GM21447 (cell line): ENCODE measurements around the gene FLT3.
A peak's percentile ranks its signal among the peaks of the same experiment; 100 is the strongest.
"Not testable (repeated sequence)": the region's sequence is repeated elsewhere in the genome, so short reads cannot be mapped to it uniquely, and the experiment has no call there.

Experiments
- ATAC-seq: cut with Tn5 transposase; IDR thresholded peaks from one replicate; pipeline ENCODE4 v1.9.1; 2021; ENCODE audit not compliant: unreplicated experiment

FLT3 gene

DNA sequence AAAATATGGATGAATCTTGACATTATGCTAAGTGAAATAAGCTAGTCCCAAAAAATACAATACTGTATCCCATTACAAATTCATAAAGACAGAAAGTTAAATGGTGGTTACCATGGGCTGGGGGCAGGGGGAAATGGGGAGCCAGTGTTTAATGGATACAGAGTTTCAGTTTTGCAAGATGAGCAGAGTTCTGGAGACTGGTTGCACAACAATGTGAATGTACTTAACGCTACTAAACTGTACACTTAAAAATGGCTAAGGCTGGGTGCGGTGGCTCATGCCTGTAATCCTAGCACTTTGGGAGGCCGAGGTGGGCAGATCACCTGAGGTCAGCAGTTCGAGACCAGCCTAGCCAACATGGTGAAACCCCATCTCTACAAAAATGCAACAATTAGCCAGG lies 1.5 kb upstream of the FLT3 start:
- not testable (repeated sequence) for ATAC-seq

GRCh38 chr13:28099396-28100149 lies 803 bp downstream of the FLT3 start:
- ATAC-seq = peak; percentile 34

GRCh38 chr13:28097503-28097902 lies 2.9 kb downstream of the FLT3 start:
- ATAC-seq = no peak

- no peak for ATAC-seq
Observed at GRCh38 chr13:28094306-28094705, 6.1 kb downstream of the FLT3 start.

- no peak for ATAC-seq
Observed at GRCh38 chr13:28093881-28094280, 6.5 kb downstream of the FLT3 start.

GRCh38 chr13:28092431-28092830 lies 7.9 kb downstream of the FLT3 start:
- no peak for ATAC-seq

DNA sequence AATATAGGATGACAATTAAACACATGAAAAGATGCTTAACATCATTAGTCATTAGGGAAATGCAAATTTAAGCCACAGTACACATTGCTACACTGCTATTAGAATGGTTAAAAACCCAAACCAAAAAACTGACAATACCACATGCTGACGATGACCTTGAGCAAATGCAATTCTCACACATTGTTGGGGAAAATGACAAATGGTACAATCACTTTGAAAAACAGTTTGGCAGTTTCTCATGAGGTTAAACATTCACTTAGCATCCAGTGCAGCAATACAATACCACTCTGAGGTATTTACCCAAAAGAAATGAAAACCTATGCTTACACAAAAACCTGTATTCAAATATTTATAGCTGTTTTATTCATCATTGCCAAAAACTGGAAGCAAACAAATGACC lies 11.3 kb downstream of the FLT3 start:
- ATAC-seq = no peak

DNA sequence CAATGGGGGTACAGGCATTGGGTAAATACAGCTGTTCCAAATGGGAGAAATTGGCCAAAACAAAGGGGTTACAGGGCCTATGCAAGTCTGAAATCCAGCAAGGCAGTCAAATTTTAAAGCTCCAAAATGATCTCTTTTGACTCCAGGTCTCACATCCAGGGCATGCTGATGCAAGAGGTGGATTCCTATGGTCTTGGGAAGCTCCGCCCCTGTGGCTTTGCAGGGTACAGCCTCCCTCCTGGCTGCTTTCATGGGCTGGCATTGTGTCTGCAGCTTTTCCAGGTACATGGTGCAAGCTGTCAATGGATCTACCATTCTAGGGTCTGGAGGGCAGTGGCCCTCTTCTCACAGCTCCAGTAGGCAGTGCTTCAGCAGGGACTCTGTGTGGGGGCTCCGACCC lies 22.6 kb downstream of the FLT3 start:
- not testable (repeated sequence) for ATAC-seq

DNA sequence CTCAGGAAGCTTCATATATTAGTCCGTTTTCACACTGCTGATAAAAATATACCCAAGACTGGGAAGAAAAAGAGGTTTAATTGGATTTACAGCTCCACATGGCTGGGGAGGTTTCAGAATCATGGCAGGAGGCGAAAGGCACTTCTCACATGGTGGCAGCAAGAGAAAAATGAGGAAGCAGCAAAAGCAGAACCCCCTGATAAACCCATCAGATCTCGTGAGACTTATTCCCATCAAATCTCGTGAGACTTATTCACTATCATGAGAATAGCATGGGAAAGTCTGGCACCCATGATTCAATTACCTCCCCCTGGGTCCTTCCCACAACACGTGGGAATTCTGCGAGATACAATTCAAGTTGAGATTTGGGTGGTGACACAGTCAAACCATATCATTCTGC lies 23.1 kb downstream of the FLT3 start:
- ATAC-seq = no peak

DNA sequence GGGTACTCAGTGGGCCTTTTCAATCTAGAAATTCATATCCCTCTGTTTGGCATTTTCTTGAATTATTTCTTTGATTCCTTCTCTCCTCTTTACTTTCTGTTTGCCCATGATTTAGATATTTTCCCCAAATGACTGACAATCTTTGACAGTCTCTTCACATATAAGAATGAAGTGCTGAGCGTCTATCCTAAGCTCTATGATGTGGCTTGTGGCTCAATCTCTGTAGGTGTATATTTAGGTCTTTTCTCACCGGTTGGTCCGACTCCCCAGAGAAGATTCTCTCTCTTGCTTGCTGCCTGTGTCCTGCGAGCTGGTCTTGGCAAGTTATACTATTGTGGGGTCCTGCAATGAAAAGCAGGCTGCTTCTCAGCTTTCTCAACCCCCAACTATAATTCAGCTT lies 29.0 kb downstream of the FLT3 start:
- ATAC-seq = no peak

DNA sequence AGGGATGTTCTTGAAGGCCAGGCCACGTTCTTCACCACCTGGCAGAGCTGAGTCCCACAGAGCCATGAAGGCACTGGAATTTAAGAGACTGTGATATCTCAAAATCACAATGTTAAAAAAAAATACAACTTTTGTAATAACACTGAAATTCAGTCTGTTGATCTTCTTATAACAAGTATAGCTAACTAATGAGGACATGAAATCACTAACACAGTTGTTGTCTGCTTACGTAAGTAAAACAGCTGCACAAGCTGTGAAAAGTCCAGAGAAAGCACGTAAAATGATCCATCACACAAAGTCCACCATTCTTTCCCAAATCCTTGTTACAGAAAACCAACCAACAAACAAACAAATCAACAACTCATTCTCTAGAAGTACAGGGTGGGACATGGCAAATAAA lies 32.9 kb downstream of the FLT3 start:
- no peak for ATAC-seq

GRCh38 chr13:28058866-28059613 lies 41.3 kb downstream of the FLT3 start:
- ATAC-seq = no peak

DNA sequence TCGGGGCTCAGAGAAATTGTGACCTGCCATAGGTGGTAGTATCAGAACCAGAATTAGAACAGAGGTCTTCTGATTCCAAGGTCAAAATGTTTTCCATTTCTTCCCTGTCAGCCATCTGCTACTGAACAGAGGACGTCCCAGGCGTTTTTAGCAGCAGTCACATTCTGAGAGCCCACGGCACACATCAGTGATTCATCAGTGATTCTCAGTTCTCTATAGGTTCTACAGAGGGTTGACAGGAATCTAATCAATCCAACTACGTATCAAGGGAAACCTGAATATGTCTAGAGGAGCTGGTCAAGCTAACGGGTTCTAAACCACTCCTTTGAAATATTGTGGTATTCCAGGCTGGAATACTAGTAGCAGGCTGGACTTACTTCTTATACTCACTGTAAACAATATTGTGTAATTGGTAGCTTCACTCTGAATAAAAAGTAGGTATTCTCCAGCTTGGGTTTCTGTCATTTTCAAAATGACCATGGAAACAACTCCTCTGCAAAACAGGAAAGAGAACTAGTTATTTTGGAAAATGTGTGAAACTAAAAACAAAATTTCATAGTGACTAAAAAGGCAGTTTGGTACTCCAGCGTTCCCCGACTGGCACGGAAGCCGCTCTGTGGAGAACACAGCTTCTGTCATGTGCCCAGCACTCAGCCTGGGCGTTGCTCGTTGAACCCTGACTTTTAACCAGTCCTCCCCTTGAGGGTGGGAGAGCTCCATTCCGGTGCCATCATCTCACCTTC lies 43.2 kb downstream of the FLT3 start:
- ATAC-seq = peak; percentile 71

GRCh38 chr13:28056426-28056825 lies 44.0 kb downstream of the FLT3 start:
- ATAC-seq = no peak

DNA sequence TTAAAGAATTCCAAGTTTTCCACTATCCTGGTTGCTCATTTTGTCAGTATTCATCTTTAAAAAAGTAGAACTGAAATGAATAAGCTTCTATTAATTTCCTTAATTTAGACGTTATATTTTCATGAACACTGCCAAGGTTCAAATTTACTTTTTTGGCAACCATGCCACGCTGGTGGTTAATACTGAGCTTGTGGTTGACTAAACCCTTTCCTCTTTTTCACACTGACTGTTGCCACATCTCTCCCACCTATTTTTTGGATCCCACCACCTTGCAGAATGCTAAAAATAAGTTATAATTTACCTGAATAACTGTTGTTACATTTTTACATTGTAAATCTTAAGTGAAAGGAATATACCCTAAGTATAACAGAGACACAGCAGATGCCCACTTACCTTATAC lies 45.0 kb downstream of the FLT3 start:
- no peak for ATAC-seq

DNA sequence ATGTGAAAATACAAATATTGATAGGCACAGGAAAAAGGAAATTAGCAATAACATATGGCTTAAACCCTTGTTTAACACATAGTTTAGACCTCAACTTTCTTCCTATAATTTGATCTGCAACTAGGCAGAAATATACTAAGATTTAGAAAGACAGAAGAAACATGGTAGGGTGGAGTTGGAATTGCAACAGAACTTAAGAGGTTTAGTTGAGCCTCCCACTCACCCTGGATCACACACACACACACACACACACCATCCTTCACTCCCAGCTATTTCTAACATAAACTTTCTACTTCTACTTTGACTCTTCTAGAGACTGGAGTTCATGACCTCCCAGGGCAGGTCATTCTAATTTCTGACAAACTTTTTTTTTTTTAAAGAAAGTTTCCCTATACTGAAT lies 47.4 kb downstream of the FLT3 start:
- no peak for ATAC-seq

- ATAC-seq = peak; percentile 47
Observed at GRCh38 chr13:28049880-28050875, 50.2 kb downstream of the FLT3 start.

DNA sequence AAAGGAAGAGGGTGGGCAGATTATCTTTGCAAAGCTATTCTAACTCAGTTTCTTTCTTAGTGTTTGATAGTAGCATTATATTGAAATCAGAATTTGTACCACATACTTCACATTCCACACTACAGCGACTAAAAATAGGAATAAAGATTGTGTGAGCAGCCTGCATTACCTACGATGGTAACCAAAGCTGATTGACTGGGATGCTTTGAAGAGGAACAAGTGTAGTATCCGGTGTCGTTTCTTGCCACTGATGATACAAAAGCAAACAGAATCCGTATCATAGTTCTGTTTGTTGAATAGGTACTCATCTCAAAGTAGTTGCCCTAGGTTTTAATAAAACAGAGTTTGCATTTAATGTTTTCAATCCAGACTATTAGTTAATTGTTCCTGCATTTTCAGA lies 51.2 kb downstream of the FLT3 start:
- ATAC-seq = no peak

DNA sequence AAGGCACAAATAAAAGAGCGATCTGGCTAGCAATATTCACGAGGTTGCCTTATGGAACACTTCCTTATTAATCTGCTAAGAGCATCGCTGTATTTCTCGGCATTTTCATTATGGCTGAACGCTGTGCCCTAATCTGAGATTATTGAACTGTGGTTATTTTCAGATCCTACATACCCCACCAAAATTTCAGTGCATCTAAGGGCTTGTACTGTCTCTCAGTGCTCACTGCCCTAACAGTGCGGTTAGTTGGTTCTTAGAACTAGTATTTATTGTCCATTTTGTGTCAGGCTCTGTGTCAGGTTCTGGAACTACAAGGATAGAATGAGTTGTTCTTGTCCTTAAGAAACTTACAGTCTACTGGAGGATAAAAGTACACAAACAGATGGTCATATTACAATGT lies 51.6 kb downstream of the FLT3 start:
- ATAC-seq = no peak

DNA sequence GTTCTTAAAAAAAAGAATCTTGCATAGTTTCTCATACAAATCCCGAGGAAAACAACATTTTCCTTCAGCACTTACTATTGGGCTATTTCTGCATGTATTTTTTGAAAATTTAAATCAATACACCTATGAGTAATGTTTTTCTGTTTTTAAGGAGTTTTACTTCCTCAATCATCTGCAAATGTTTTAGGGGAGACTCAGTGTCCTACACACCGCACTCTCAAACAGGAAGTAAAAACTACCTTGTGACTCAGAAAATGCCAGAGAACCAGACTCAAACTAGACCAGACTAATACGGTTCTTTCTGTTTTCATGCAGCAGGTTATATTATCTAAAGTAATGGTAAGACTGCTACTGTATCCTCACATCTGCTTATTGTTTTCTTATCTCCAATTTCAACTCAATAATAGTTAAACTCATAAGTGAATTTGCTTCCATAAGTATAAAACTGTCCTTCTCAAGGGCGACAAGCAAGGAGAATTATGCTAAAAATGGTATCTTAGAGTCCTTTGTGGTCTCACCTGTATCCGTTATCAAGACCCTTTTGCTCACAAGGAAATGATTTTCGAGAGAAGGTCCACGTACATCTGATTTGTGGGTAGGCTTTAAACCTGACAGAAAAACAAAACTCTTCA lies 52.5 kb downstream of the FLT3 start:
- ATAC-seq = peak; percentile 83
